ENCODE data around the gene DPF1. TPM values are rescaled to one million over a fixed set of nuclear protein-coding genes. Genes with fewer than 3 reads are reported as not detected.

DPF1 gene
- total and polyA plus RNA-seq, 10 of the 15 experiments (the other 5 are each of a cell fraction or from before 2014, with no cell fraction given), result 0.11 to 4.3 (median 2.4) TPM

DNA sequence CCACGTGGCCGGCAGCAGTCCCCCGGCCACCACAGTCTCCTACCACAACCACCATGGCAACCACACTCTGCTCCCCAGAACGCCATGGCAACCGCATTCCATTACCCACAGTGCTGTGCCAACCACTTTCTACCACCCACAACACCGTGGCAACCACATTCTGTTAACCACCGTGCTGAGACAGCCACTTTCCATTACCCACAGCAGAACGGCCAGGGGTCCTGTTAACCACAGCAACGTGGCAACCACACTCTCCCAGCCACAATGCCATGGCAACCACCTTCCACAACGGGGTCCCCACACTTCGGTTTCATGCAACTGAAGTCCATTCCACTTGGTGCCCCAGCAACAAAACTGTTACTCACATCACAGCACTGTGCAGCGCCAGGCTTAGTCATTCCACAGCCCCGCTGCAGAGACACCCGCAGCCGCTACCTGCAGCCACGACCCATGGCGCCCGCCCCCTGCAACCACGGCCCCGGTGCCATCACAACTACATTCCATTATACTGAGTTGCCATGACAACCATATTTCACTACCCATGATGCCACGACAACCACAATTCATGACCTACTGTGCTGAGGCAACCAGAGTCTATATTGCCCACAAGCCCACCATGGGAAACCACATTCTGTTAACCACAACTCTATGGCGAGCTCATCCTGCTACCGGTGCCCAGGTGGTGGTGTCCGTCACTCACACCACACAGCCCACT lies 10.0 kb downstream of the DPF1 start:
- peak; percentile 41 for FAIRE-seq
- SMC1A ChIA-PET (ENCODE audit: uncharacterized antibody, unreplicated experiment), result no interaction called here
- Histone ChIP-seq H3K9me3 (replicated peaks; ENCODE audit: control insufficient read depth, insufficient read depth, low read length) (no peaks in the 10 kb centered on the region), H3K4me1 (ENCODE audit: control insufficient read depth, insufficient read depth, low read length) (peaks cover 24% of the 10 kb centered on the region), H3K79me2 (ENCODE audit: control insufficient read depth, insufficient read depth, low read length) (no peaks in the 10 kb centered on the region), H2AFZ (ENCODE audit: control insufficient read depth, low read depth, low read length) (no peak overlapping the region), H3K4me2 (ENCODE audit: control insufficient read depth, insufficient read depth) (peak overlapping the region; percentile 33), H3K27me3 (replicated peaks in 1 of 2; ENCODE audit: control insufficient read depth in 2 of 2, insufficient read depth in 2 of 2, low read length in 1 of 2) (no peaks in the 10 kb centered on the region), H3K36me3 (ENCODE audit: control insufficient read depth in 2 of 2, insufficient read depth in 2 of 2, low read length in 1 of 2) (no peaks in the 10 kb centered on the region), H4K20me1 (ENCODE audit: control insufficient read depth, insufficient read depth) (no peaks in the 10 kb centered on the region), H3K9ac (ENCODE audit: control insufficient read depth, insufficient read depth, low read length) (no peak overlapping the region), H3K4me3 (no peak overlapping the region), H3K27ac (ENCODE audit: control insufficient read depth, insufficient read depth) (no peak overlapping the region)
- no TSS peak for BruUV-seq (replicated peaks)
- CTCF ChIA-PET, result no interaction called here
- in situ Hi-C loops (cut with MboI), result no loop called here
- peak; percentile 87 for ATAC-seq
- POLR2A ChIA-PET, result no interaction called here
- WGBS (ENCODE audit: insufficient coverage, insufficient replicate concordance, low lambda C conversion rate, missing lambda C conversion rate), result under 1% methylated on average over 24 of the region's 24 CpGs
- peak; percentile 33 for DNase-seq (ENCODE audit: low read depth, low spot score)
- RAD21 ChIA-PET (ENCODE audit: unreplicated experiment), result no interaction called here
- intact Hi-C loops (cut with micrococcal nuclease; ENCODE audit: unreplicated experiment), result no loop called here
- TF ChIP-seq EP300 (IDR thresholded peaks at IDR 0.05; ENCODE audit: borderline replicate concordance in 1 of 2, control insufficient read depth in 1 of 2, low read depth in 2 of 2, low read length in 2 of 2) (peak; percentile 2 to 34; a peak in 1 of 4 replicates), CHD2 (IDR thresholded peaks at IDR 0.05; ENCODE audit: borderline replicate concordance, low read depth, low read length) (no peak), KAT2A (conservative IDR thresholded peaks at IDR 0.05; ENCODE audit: control insufficient read depth, low read depth, low read length) (no peak), SMAD1 (IDR thresholded peaks at IDR 0.05; ENCODE audit: low read depth, partially characterized antibody) (no peak), MEF2B (IDR thresholded peaks at IDR 0.05; ENCODE audit: partially characterized antibody, poor library complexity, severe bottlenecking) (peak; percentile 68), CTCF (IDR thresholded peaks at IDR 0.05 in 2 of 3, conservative IDR thresholded peaks at IDR 0.05 in 1 of 3; ENCODE audit: control insufficient read depth in 2 of 3, extremely low read depth in 1 of 3, insufficient read depth in 1 of 3, low read depth in 3 of 3, low read length in 3 of 3) (no peak), HDGF (IDR thresholded peaks at IDR 0.05) (peak; percentile 55), GATAD2B (conservative IDR thresholded peaks at IDR 0.05; ENCODE audit: low read depth) (peak; percentile 56; the same call in 1 of the 2 replicates), ZNF622 (IDR thresholded peaks at IDR 0.05) (no peak), BHLHE40 (IDR thresholded peaks at IDR 0.05; ENCODE audit: borderline replicate concordance in 1 of 2, low read depth in 2 of 2, low read length in 1 of 2) (peak; percentile 30 to 80; a peak in 2 of 4 replicates), PAX5 (IDR thresholded peaks at IDR 0.05; ENCODE audit: borderline replicate concordance, low read depth, low read length) (peak; percentile 84), NFXL1 (IDR thresholded peaks at IDR 0.05; ENCODE audit: borderline replicate concordance) (no peak), BCL11A (IDR thresholded peaks at IDR 0.05; ENCODE audit: low read depth, low read length) (0 out of 2 replicates have a peak, but pooled peaks have one; percentile 11), POLR2AphosphoS2 (IDR thresholded peaks at IDR 0.05; ENCODE audit: low read depth, low read length) (no peak), POLR2A (IDR thresholded peaks at IDR 0.05; ENCODE audit: low read depth, low read length) (peak; percentile 34; the same call in 1 of the 2 replicates), MTA2 (IDR thresholded peaks at IDR 0.05; ENCODE audit: low read depth) (peak; percentile 90), MYC (IDR thresholded peaks at IDR 0.05; ENCODE audit: insufficient read depth, insufficient read length, insufficient replicate concordance, low read length, severe bottlenecking) (no peak), GABPA (IDR thresholded peaks at IDR 0.05; ENCODE audit: low read depth) (no peak)
- TF ChIP-seq, protein P1, sequence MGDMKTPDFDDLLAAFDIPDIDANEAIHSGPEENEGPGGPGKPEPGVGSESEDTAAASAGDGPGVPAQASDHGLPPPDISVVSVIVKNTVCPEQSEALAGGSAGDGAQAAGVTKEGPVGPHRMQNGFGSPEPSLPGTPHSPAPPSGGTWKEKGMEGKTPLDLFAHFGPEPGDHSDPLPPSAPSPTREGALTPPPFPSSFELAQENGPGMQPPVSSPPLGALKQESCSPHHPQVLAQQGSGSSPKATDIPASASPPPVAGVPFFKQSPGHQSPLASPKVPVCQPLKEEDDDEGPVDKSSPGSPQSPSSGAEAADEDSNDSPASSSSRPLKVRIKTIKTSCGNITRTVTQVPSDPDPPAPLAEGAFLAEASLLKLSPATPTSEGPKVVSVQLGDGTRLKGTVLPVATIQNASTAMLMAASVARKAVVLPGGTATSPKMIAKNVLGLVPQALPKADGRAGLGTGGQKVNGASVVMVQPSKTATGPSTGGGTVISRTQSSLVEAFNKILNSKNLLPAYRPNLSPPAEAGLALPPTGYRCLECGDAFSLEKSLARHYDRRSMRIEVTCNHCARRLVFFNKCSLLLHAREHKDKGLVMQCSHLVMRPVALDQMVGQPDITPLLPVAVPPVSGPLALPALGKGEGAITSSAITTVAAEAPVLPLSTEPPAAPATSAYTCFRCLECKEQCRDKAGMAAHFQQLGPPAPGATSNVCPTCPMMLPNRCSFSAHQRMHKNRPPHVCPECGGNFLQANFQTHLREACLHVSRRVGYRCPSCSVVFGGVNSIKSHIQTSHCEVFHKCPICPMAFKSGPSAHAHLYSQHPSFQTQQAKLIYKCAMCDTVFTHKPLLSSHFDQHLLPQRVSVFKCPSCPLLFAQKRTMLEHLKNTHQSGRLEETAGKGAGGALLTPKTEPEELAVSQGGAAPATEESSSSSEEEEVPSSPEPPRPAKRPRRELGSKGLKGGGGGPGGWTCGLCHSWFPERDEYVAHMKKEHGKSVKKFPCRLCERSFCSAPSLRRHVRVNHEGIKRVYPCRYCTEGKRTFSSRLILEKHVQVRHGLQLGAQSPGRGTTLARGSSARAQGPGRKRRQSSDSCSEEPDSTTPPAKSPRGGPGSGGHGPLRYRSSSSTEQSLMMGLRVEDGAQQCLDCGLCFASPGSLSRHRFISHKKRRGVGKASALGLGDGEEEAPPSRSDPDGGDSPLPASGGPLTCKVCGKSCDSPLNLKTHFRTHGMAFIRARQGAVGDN (IDR thresholded peaks at IDR 0.05), result no peak
